ENCODE results near the gene APLF. TPM values are rescaled to one million over a fixed set of nuclear protein-coding genes. Genes with fewer than 3 reads are reported as not detected.
A peak's percentile ranks its signal among the peaks of the same experiment; 100 is the strongest.

Gene APLF
- total and polyA plus RNA-seq, 2 experiments from 2014 or later, result 3.0 to 3.7 TPM

- H3K4me3 Mint-ChIP-seq, result no peak overlapping the region
- Histone ChIP-seq H3K4me2 (no peak overlapping the region), H3F3A (replicated peaks; ENCODE audit: low read depth) (no peaks in the 10 kb centered on the region), H3K4me3 (no peak overlapping the region), H3K79me2 (replicated peaks; ENCODE audit: insufficient read depth) (no peaks in the 10 kb centered on the region), H3K27me3 (ENCODE audit: insufficient read depth) (no peaks in the 10 kb centered on the region), H3K27ac (ENCODE audit: low read depth) (no peak overlapping the region), H2AFZ (peak overlapping the region; percentile 72; the same call in 1 of the 2 replicates), H3K36me3 (ENCODE audit: insufficient read depth) (no peaks in the 10 kb centered on the region), H3K4me1 (ENCODE audit: insufficient read depth) (no peaks in the 10 kb centered on the region), H4K20me1 (replicated peaks; ENCODE audit: insufficient read depth) (no peaks in the 10 kb centered on the region), H3K9me2 (ENCODE audit: insufficient read depth) (0 out of 2 replicates have a peak, but pooled peaks cover 4% of the 10 kb centered on the region)
- ATAC-seq, result no peak
- no peaks in the 10 kb centered on the region for H3K36me3 Mint-ChIP-seq (ENCODE audit: low read depth)
- DNase-seq (ENCODE audit: low spot score), result no peak
- TF ChIP-seq ZNF331 (CRISPR knock-in tag; IDR thresholded peaks at IDR 0.05; ENCODE audit: low read depth) (no peak), EZH2phosphoT487 (IDR thresholded peaks at IDR 0.05; ENCODE audit: unreplicated experiment) (no peak), ETS1 (IDR thresholded peaks at IDR 0.05) (no peak), NANOG (IDR thresholded peaks at IDR 0.05; ENCODE audit: borderline replicate concordance) (no peak), STAT1 (IDR thresholded peaks at IDR 0.05; ENCODE audit: unreplicated experiment) (no peak), POLR2AphosphoS5 (IDR thresholded peaks at IDR 0.05; ENCODE audit: low read depth) (no peak), CTCF (conservative IDR thresholded peaks at IDR 0.05; ENCODE audit: low read depth in 2 of 2) (no peak), CREB1 (CRISPR knock-in tag; IDR thresholded peaks at IDR 0.05; ENCODE audit: low read depth) (no peak), ZNF114 (CRISPR knock-in tag; IDR thresholded peaks at IDR 0.05) (no peak), EZH2 (IDR thresholded peaks at IDR 0.05; ENCODE audit: low read depth, unreplicated experiment) (no peak), JUNB (IDR thresholded peaks at IDR 0.05; ENCODE audit: unreplicated experiment) (no peak)
- TF ChIP-seq, protein P1, sequence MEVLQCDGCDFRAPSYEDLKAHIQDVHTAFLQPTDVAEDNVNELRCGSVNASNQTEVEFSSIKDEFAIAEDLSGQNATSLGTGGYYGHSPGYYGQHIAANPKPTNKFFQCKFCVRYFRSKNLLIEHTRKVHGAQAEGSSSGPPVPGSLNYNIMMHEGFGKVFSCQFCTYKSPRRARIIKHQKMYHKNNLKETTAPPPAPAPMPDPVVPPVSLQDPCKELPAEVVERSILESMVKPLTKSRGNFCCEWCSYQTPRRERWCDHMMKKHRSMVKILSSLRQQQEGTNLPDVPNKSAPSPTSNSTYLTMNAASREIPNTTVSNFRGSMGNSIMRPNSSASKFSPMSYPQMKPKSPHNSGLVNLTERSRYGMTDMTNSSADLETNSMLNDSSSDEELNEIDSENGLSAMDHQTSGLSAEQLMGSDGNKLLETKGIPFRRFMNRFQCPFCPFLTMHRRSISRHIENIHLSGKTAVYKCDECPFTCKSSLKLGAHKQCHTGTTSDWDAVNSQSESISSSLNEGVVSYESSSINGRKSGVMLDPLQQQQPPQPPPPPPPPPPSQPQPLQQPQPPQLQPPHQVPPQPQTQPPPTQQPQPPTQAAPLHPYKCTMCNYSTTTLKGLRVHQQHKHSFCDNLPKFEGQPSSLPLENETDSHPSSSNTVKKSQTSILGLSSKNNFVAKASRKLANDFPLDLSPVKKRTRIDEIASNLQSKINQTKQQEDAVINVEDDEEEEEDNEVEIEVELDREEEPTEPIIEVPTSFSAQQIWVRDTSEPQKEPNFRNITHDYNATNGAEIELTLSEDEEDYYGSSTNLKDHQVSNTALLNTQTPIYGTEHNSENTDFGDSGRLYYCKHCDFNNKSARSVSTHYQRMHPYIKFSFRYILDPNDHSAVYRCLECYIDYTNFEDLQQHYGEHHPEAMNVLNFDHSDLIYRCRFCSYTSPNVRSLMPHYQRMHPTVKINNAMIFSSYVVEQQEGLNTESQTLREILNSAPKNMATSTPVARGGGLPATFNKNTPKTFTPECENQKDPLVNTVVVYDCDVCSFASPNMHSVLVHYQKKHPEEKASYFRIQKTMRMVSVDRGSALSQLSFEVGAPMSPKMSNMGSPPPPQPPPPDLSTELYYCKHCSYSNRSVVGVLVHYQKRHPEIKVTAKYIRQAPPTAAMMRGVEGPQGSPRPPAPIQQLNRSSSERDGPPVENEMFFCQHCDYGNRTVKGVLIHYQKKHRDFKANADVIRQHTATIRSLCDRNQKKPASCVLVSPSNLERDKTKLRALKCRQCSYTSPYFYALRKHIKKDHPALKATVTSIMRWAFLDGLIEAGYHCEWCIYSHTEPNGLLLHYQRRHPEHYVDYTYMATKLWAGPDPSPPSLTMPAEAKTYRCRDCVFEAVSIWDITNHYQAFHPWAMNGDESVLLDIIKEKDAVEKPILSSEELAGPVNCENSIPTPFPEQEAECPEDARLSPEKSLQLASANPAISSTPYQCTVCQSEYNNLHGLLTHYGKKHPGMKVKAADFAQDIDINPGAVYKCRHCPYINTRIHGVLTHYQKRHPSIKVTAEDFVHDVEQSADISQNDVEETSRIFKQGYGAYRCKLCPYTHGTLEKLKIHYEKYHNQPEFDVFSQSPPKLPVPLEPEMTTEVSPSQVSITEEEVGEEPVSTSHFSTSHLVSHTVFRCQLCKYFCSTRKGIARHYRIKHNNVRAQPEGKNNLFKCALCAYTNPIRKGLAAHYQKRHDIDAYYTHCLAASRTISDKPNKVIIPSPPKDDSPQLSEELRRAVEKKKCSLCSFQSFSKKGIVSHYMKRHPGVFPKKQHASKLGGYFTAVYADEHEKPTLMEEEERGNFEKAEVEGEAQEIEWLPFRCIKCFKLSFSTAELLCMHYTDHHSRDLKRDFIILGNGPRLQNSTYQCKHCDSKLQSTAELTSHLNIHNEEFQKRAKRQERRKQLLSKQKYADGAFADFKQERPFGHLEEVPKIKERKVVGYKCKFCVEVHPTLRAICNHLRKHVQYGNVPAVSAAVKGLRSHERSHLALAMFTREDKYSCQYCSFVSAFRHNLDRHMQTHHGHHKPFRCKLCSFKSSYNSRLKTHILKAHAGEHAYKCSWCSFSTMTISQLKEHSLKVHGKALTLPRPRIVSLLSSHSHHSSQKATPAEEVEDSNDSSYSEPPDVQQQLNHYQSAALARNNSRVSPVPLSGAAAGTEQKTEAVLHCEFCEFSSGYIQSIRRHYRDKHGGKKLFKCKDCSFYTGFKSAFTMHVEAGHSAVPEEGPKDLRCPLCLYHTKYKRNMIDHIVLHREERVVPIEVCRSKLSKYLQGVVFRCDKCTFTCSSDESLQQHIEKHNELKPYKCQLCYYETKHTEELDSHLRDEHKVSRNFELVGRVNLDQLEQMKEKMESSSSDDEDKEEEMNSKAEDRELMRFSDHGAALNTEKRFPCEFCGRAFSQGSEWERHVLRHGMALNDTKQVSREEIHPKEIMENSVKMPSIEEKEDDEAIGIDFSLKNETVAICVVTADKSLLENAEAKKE (CRISPR knock-in tag; IDR thresholded peaks at IDR 0.05), result no peak
- TF ChIP-seq, protein P2, sequence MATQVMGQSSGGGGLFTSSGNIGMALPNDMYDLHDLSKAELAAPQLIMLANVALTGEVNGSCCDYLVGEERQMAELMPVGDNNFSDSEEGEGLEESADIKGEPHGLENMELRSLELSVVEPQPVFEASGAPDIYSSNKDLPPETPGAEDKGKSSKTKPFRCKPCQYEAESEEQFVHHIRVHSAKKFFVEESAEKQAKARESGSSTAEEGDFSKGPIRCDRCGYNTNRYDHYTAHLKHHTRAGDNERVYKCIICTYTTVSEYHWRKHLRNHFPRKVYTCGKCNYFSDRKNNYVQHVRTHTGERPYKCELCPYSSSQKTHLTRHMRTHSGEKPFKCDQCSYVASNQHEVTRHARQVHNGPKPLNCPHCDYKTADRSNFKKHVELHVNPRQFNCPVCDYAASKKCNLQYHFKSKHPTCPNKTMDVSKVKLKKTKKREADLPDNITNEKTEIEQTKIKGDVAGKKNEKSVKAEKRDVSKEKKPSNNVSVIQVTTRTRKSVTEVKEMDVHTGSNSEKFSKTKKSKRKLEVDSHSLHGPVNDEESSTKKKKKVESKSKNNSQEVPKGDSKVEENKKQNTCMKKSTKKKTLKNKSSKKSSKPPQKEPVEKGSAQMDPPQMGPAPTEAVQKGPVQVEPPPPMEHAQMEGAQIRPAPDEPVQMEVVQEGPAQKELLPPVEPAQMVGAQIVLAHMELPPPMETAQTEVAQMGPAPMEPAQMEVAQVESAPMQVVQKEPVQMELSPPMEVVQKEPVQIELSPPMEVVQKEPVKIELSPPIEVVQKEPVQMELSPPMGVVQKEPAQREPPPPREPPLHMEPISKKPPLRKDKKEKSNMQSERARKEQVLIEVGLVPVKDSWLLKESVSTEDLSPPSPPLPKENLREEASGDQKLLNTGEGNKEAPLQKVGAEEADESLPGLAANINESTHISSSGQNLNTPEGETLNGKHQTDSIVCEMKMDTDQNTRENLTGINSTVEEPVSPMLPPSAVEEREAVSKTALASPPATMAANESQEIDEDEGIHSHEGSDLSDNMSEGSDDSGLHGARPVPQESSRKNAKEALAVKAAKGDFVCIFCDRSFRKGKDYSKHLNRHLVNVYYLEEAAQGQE (IDR thresholded peaks at IDR 0.05; ENCODE audit: unreplicated experiment), result no peak
- H3K27me3 Mint-ChIP-seq (ENCODE audit: insufficient read depth, low read depth, poor library complexity), result peaks cover 2% of the 10 kb centered on the region
- no peak overlapping the region for H3K27ac Mint-ChIP-seq
- no peaks in the 10 kb centered on the region for H3K4me1 Mint-ChIP-seq
- no peaks in the 10 kb centered on the region for H3K9me3 Mint-ChIP-seq
Observed at GRCh38 chr2:68453761-68454360, 13.5 kb upstream of the APLF start.
